Progenitor cell of endocrine pancreas (in vitro differentiated cells): ENCODE data around the gene MAB21L3. TPM values are rescaled to one million over a fixed set of nuclear protein-coding genes. Genes with fewer than 3 reads are reported as not detected.

Source experiments
- DNase-seq: peaks from one replicate; pipeline ENCODE4 v3.0.0; 2021; ENCODE audit warnings: low spot score; ENCODE audit not compliant: unreplicated experiment
- H3K27ac Mint-ChIP-seq: 2 replicates; pipeline ENCODE4 v1.8.0; 2021; ENCODE audit warnings: mild to moderate bottlenecking, moderate library complexity, mixed read lengths
- H3K27me3 Mint-ChIP-seq: 2 replicates; pipeline ENCODE4 v1.8.0; 2021; ENCODE audit warnings: mixed read lengths
- H3K36me3 Mint-ChIP-seq: 2 replicates; pipeline ENCODE4 v1.8.0; 2022; ENCODE audit warnings: mixed read lengths; ENCODE audit not compliant: insufficient read depth
- H3K4me1 Mint-ChIP-seq: 2 replicates; pipeline ENCODE4 v1.8.0; 2021; ENCODE audit warnings: low read depth, mixed read lengths
- H3K4me3 Mint-ChIP-seq: 2 replicates; pipeline ENCODE4 v1.8.0; 2021; ENCODE audit warnings: low read depth, mild to moderate bottlenecking, moderate library complexity, mixed read lengths
- H3K9me3 Mint-ChIP-seq: 2 replicates; pipeline ENCODE4 v1.8.0; 2021; ENCODE audit warnings: low read depth, mixed read lengths
- total RNA-seq: library from RNA; stranded (reverse); gene quantifications from 2 replicates; pipeline ENCODE4 v1.2.1, GENCODE V29; 2021
- TF ChIP-seq, protein P1 (sequence below): fragments of 200-600 bp; sonication (generic); IDR thresholded peaks from one replicate; pipeline ENCODE4 v1.5.0; 2021; ENCODE audit warnings: antibody characterized with exemption, mild to moderate bottlenecking; ENCODE audit not compliant: unreplicated experiment

Gene MAB21L3
- total RNA-seq, 1 donor from 2014 or later: not detected

DNA sequence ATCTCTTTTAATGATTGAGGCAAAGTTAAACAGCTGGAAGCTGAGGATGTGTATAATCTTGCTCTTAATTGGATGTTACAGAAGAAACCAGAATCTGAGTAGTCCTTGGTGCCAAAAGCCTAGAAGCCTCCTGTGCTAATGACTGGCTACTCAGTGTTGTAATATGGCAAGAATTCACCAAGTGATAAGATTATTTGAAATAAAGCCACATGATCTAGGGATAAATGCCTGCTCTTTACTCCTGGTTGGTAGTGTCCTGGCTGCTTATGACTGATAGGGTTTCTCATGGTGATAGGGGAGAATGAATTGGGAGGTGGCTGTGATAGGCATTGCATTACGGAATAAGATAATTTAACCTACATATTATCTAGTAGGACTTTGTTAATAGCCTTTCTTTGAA is 13.6 kb upstream of the MAB21L3 start:
- Mint-ChIP-seq H3K4me1 (no peaks in the 10 kb centered on the region), H3K36me3 (peaks cover 2% of the 10 kb centered on the region), H3K27ac (no peak overlapping the region), H3K9me3 (peaks cover 20% of the 10 kb centered on the region), H3K4me3 (no peak overlapping the region), H3K27me3 (no peaks in the 10 kb centered on the region)
- DNase-seq: no peak
- TF ChIP-seq, protein P1, sequence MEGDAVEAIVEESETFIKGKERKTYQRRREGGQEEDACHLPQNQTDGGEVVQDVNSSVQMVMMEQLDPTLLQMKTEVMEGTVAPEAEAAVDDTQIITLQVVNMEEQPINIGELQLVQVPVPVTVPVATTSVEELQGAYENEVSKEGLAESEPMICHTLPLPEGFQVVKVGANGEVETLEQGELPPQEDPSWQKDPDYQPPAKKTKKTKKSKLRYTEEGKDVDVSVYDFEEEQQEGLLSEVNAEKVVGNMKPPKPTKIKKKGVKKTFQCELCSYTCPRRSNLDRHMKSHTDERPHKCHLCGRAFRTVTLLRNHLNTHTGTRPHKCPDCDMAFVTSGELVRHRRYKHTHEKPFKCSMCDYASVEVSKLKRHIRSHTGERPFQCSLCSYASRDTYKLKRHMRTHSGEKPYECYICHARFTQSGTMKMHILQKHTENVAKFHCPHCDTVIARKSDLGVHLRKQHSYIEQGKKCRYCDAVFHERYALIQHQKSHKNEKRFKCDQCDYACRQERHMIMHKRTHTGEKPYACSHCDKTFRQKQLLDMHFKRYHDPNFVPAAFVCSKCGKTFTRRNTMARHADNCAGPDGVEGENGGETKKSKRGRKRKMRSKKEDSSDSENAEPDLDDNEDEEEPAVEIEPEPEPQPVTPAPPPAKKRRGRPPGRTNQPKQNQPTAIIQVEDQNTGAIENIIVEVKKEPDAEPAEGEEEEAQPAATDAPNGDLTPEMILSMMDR: no peak

DNA sequence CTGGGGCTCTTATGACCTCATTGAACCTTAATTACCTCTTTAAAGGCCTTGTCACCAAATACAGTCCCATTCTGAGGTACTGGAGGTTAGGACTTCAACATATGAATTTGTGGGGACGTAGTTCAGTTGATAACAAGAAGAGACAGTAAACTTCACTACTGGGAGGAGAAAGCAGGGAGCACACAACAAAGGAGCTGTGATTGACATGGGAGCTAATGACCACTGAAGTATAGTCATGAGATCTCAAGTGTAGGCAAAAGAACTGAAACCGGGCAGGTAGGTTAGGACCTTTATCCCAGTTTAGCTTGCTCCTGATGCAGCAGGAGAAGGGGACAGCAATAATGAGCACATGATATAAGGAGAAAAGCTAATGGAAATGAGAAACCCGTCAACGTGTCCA is 11.8 kb upstream of the MAB21L3 start:
- H3K4me3 Mint-ChIP-seq: no peak overlapping the region
- H3K27me3 Mint-ChIP-seq: no peaks in the 10 kb centered on the region
- no peaks in the 10 kb centered on the region for H3K4me1 Mint-ChIP-seq

DNA sequence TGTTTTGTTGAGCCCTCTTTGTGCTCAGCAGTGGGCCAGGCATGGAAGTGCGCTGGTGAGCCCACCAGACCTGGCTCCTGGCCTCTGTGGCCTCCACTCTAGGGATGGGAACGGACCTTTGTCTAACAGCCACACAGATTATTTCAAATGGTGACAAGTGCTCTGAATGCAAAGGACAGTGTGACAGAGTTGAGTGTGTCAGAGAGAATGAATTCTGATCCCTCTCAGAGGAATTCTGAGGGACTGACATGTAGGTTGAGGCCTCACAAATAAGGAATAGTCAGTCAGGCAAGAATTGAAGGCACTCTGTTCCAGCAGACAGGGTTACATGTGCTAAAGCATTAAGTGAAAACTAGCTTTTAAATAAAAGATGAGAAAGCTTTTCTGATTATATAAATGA is 11.3 kb upstream of the MAB21L3 start:
- no peaks in the 10 kb centered on the region for H3K27me3 Mint-ChIP-seq
- no peak overlapping the region for H3K4me3 Mint-ChIP-seq
- H3K36me3 Mint-ChIP-seq: peaks cover 2% of the 10 kb centered on the region
- no peaks in the 10 kb centered on the region for H3K4me1 Mint-ChIP-seq
- TF ChIP-seq, protein P1: no peak
- DNase-seq: no peak
- peaks cover 6% of the 10 kb centered on the region for H3K9me3 Mint-ChIP-seq
- H3K27ac Mint-ChIP-seq: no peak overlapping the region

More for the DNA sequence above, 11.8 kb upstream of the MAB21L3 start:
- peaks cover 9% of the 10 kb centered on the region for H3K9me3 Mint-ChIP-seq
- peaks cover 2% of the 10 kb centered on the region for H3K36me3 Mint-ChIP-seq
- TF ChIP-seq, protein P1: no peak
- no peak for DNase-seq
- H3K27ac Mint-ChIP-seq: no peak overlapping the region

DNA sequence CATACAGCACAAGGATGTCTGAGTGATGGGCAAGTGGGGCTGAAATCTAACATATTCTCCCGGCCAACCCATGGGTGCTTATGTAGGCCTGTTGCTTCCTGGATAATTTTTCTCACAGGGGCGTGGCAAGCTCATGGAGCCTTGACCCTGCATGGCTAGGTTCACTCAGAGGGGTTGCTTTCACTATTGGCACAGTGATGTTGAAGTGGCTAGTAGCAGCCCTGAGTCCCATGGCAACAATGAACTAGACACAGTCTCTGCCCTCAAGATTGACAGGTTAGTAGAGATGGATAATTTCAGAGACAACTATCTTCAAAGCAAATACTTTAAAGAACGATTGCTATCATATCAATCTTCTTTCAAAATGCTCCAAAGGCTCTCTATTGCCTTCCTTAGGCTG is 6.5 kb upstream of the MAB21L3 start:
- H3K27me3 Mint-ChIP-seq: no peaks in the 10 kb centered on the region
- peaks cover 4% of the 10 kb centered on the region for H3K4me1 Mint-ChIP-seq
- no peak overlapping the region for H3K27ac Mint-ChIP-seq
- H3K4me3 Mint-ChIP-seq: no peak overlapping the region
- no peaks in the 10 kb centered on the region for H3K9me3 Mint-ChIP-seq
- TF ChIP-seq, protein P1: no peak
- DNase-seq: no peak
- no peaks in the 10 kb centered on the region for H3K36me3 Mint-ChIP-seq

DNA sequence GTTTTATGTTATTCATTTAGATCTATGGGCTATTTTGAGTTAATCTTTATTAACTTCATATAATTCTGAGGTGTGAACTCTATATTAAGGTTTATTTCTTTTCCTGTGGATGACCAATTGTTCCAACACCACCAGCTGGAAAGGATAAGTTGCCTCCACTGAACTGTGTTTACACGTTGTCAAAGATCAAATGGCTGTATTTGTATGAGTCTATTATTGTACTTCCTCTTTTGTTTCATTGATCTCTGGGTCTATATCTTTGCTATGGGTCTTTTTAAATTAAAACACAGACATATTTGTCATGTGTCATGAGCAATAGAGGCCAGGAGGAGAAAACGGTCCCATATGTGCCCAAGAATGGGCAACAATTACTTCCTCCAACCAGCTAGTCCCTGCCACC is 5.2 kb upstream of the MAB21L3 start:
- DNase-seq: no peak
- Mint-ChIP-seq H3K4me1 (peaks cover 15% of the 10 kb centered on the region), H3K27me3 (no peaks in the 10 kb centered on the region), H3K4me3 (no peak overlapping the region), H3K36me3 (no peaks in the 10 kb centered on the region), H3K27ac (no peak overlapping the region), H3K9me3 (no peaks in the 10 kb centered on the region)
- TF ChIP-seq, protein P1: no peak
